Panc1 (cell line): ENCODE results near the gene USP32.

Source experiments
- POLR2AphosphoS5 ChIP-seq: IDR thresholded peaks from 2 replicates; pipeline ENCODE4 v1.6.1; 2012; ENCODE audit warnings: mild to moderate bottlenecking, low read depth, low read length, moderate library complexity
- SIN3A ChIP-seq: IDR thresholded peaks from 2 replicates; pipeline ENCODE4 v1.6.1; 2012; ENCODE audit warnings: low read depth, mild to moderate bottlenecking, low read length, moderate library complexity, borderline replicate concordance; ENCODE audit not compliant: insufficient read depth
- TF ChIP-seq, protein P1 (sequence below): fragments of 450-650 bp; IDR thresholded peaks from 2 replicates; pipeline ENCODE4 v1.5.1; 2017; ENCODE audit warnings: mild to moderate bottlenecking
- TF ChIP-seq, protein P2 (sequence below), 2 experiments: IDR thresholded peaks; 2 replicates each; pipeline ENCODE4 v1.6.1; 2011 to 2012; ENCODE audit warnings: low read depth in 2 of 2, control low read depth in 1 of 2, low read length in 1 of 2, mild to moderate bottlenecking in 1 of 2, moderate library complexity in 1 of 2; ENCODE audit not compliant: insufficient read depth in 1 of 2

DNA sequence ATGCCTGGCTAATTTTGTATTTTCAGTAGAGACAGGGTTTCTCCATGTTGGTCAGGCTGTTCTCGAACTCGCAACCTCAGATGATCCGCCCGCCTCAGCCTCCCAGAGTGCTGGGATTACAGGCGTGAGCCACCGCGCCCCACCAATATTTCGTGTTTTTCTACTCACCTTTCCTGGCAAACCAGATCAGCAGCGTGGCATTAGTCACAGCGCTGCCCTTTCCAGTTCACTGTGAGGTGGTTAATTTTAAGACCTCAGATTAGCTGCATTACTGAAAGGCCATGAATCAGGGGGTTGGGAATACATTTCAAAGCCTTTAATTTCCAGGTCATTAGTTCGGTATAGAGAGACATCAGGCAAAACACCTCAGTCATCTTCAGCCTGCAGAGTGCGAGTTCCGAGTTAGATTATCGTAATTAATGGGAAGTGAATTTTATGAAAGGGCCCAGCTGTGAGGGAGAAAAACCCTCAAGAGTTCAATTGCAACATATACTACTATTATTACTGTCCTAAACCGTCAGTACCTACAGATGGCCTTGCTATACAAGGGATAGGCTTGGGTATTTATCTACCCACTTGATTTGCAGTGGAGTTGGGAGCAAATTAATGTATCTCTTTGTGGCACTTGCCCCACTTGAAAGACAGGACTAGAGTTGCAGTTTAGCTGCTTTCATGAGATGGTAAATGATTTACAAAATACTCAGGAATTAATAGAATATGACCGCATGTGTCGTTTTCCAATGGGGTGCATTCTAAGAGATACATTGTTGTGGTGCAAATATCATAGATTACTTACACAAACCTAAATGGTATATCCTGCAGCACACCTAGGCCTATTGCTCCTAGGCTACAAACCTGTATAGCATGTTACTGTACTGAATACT, 2.1 kb upstream of the USP32 start:
- TF ChIP-seq, protein P1, sequence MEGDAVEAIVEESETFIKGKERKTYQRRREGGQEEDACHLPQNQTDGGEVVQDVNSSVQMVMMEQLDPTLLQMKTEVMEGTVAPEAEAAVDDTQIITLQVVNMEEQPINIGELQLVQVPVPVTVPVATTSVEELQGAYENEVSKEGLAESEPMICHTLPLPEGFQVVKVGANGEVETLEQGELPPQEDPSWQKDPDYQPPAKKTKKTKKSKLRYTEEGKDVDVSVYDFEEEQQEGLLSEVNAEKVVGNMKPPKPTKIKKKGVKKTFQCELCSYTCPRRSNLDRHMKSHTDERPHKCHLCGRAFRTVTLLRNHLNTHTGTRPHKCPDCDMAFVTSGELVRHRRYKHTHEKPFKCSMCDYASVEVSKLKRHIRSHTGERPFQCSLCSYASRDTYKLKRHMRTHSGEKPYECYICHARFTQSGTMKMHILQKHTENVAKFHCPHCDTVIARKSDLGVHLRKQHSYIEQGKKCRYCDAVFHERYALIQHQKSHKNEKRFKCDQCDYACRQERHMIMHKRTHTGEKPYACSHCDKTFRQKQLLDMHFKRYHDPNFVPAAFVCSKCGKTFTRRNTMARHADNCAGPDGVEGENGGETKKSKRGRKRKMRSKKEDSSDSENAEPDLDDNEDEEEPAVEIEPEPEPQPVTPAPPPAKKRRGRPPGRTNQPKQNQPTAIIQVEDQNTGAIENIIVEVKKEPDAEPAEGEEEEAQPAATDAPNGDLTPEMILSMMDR: no peak
- TF ChIP-seq, protein P2, sequence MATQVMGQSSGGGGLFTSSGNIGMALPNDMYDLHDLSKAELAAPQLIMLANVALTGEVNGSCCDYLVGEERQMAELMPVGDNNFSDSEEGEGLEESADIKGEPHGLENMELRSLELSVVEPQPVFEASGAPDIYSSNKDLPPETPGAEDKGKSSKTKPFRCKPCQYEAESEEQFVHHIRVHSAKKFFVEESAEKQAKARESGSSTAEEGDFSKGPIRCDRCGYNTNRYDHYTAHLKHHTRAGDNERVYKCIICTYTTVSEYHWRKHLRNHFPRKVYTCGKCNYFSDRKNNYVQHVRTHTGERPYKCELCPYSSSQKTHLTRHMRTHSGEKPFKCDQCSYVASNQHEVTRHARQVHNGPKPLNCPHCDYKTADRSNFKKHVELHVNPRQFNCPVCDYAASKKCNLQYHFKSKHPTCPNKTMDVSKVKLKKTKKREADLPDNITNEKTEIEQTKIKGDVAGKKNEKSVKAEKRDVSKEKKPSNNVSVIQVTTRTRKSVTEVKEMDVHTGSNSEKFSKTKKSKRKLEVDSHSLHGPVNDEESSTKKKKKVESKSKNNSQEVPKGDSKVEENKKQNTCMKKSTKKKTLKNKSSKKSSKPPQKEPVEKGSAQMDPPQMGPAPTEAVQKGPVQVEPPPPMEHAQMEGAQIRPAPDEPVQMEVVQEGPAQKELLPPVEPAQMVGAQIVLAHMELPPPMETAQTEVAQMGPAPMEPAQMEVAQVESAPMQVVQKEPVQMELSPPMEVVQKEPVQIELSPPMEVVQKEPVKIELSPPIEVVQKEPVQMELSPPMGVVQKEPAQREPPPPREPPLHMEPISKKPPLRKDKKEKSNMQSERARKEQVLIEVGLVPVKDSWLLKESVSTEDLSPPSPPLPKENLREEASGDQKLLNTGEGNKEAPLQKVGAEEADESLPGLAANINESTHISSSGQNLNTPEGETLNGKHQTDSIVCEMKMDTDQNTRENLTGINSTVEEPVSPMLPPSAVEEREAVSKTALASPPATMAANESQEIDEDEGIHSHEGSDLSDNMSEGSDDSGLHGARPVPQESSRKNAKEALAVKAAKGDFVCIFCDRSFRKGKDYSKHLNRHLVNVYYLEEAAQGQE (IDR thresholded peaks at IDR 0.05; ENCODE audit: insufficient read depth in 1 of 2, low read depth in 2 of 2, low read length in 1 of 2): no peak
- TF ChIP-seq POLR2AphosphoS5: no peak
- TF ChIP-seq SIN3A: no peak
